ENCODE measurements around the gene ITPR1.
"Not testable (repeated sequence)": the region's sequence is repeated elsewhere in the genome, so short reads cannot be mapped to it uniquely, and the experiment has no call there.

The ITPR1 gene

DNA sequence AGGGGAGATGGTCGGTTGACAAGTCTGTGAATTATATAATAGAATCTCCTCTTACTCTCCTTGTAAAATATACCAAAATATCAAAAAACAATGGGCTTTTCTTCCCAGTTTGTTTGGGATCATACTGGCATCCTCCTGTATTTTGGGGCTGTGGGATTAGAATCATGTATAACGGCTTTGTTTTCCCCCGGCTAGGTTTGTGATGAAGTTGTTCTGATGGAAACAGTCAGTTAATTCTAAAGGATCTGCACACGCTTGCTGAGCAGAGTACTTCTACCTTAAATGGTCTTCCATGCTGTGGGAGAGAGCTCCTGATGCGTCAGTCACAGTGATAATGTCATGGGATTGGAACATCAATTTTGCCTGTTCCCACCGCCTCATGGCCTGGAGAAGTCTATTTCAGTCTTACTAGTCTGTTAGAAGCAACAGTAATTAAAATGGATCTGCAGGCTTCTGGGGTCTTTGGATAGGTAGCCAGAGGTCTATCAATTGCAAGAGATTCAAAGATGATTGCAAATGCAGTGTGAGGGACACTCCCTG is 81.3 kb downstream of the ITPR1 start:
- DNase-seq, result no peak

DNA sequence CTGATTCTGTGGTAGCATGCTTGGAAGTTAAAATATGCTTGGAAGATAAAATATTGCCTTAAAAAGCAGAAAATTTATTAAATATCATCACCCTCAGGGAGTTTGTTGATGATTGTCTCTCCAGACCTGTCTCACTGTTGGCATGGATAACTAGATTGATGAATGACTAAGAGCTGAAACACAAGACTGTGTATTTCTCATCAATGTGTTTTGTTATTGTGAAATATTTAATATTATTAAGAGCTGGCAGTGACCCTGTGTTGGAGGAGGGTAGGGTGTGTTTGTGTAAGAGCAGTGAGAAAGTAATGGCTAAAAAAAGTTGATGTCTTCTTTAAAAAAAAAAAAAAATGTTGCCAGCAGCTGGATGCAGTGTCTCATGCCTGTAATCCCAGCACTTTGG is 82.2 kb downstream of the ITPR1 start:
- no peak for DNase-seq

DNA sequence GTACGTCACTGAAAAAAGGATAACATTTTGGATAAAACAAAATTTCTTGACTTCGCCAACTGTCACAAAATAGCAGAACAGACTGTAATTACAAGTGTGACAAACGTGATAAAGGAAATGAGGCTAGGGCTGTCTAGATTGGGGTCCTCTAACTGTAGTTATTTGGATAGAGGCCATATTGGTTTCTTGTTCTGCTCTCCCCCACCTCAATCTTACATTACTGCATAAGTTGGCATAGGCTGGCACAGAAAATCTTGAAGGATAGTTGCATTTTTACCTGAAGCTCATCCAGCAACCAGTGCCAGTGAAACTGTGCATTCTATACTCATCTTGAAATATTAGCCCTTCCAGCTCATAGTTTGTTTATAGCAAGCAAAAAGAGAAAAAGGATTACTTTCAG is 84.6 kb downstream of the ITPR1 start:
- DNase-seq, result no peak

DNA sequence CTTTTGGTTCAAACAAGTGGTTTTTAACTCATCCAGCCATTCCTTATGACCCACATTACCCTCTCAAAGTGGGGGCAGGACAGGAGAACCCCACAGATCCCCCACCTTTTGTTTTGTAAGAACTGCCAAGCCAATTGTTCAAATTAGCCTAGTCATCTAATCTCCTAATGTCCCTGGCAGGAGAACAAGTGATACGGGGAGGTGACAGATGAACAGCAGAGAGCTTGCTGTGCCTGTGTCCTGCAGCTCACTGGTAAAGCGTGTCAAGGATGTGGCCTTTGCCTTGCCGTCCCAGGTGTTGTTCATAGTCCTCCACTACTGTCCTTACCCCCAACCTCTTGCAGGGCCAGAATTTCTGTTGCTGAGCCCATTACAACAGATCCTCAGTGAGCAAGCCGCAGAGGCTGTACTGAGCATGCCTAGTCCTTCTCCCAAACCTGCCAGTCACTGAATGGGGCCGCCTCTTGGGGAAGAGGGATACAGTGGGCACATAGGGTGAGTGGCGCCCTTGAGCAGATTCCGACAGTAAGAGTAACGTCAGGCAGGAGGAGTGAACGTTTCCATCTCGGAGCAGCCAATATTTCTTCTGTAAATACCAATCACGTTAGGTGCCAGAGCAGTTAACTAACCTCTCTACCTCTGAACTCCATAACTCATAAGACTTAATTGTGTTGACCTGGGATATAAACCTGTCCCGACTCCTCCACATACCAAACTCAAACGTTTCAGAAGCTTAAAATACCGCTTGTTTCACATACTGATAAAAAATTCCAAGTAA is 87.4 kb downstream of the ITPR1 start:
- DNase-seq, result peak; percentile 22

DNA sequence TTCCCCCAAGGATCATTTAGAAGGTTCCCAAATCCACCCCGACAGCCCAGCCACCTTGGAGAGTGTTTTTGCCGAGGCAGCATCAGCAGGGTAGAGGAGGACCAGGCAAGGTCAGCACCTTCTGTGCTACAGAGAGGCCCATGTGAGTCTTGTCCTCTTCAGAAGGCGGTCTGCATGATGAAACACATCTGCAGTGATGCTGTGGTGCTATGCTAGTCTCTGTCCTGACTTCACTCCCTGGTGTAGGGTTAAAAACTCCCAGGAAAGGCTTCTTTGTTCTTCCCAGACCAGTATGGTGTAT is 87.9 kb downstream of the ITPR1 start:
- DNase-seq, result no peak

DNA sequence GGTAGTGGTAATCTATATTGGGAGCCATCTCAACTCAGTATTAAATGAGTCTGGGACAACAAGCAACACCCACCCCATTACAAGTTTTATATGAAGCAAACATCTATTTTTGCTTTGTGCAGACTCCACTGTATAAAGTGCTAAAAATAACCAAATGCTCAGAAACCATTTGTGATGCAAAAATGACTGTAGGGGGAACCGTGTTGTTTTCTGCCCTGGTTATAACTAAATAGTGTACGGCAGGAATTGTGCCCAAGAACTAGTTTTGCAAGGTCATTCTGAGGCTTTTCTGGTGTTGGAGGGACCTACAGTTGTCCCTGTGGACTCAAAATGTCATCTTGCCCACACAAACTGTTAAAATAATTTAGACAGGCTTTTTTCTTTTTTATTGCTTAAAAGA is 88.3 kb downstream of the ITPR1 start:
- no peak for DNase-seq

DNA sequence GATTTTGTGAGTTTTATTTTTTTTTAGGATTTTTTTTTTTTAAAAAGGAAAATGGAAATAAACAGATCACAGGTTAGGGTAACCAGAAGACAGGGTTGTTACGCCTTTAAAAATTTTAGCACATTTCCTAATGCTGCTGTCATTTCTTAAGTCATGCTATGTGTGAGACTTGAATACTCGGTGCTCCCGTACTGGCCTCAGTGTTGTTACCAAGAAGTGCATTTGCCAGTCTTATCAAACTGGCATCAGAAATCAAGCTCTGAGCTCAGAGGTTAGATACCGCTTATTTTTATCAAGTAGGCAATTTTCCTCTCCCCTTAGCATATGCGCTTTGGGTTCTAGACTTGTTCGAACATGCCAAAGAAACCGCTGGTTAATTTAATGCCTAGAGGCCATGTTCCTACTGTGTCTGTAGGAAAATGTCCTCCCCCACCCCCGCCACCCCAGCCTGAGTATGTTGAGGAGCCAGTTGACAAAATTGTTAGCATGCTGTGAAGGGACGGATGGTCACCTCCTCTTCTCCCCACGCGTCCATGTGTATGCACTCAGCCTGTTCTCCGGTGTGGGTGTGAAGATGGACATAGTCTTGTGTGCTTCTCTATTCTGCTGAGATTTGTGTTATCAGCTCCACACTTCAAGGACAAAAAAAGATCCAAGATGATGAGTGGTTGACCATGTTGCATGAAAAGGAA is 88.9 kb downstream of the ITPR1 start:
- no peak for DNase-seq

DNA sequence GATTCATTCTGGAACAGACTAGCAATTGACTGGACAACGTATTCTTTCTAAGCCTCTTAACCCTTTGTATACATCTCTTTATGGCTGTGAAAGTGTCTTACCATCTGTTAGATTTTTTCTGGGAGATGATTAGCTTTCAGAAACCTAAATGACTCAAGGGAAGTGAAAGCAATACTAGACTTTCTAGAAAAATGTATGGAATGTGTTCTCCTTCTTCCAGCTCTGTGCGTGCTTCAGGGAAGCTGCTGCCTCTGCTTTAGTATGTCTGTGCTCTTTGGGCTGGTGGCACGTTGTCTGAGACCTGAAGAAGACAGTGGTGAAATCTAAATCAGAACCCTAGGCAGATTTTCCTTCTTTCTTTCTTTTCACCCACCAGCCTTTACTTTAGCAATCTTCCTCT is 89.5 kb downstream of the ITPR1 start:
- DNase-seq, result no peak

DNA sequence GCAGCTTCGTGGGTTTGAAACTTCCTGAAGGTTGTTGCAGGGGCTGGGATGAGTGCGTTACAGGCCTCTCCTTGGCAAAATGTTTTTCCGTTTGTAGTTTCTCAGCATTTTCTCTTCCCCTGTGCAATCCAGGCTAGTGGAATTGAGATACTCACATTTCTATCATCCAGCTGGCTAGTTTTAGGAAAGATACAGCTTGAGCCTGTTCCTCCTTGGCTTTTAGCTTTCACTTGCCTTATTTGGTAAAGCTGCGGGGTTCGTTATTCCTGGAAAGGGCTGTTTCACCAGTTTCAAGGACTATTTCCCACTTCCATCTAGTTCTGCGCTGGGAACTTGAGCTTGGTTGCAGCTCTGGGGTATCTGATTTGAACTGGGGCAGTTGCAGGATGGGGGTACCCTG is 90.3 kb downstream of the ITPR1 start:
- no peak for DNase-seq

DNA sequence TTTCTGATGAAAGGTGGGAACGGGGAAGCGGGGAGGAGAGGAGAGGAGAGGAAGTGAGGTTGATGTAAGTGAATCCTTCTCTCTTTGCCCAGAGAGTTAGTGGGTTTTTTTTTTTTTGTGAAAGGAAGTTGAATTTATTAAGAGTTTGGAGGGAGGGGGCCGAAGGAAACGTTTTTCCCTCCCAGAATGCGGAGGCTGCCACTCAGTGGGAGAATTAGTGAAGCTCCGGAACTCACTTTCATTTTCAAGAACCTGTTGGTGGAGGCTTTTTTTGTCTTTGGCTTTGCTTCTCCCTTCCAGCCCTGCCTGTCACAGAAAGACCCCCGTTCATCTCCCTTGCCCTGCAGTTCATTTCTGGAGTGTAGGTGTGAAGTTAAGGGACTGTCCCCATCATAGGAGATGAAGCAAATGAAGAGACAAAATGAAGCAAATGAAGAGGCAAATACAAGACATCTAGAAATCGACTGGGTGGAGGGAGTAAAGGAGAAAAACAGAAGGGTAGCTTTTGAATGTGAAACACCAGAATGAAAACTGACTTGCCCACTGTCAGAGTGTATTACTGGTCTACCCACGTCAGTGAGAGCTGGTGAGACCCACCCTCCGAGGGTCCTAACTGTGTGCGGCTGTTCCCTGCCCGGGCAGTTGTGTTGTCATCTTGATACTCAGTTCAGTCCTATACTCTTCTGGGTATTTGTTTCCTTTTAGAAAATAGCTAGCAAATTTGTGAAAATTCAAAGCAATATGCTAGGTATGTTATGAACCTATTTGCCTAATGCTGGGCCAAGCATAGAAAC is 91.5 kb downstream of the ITPR1 start:
- DNase-seq, result no peak

DNA sequence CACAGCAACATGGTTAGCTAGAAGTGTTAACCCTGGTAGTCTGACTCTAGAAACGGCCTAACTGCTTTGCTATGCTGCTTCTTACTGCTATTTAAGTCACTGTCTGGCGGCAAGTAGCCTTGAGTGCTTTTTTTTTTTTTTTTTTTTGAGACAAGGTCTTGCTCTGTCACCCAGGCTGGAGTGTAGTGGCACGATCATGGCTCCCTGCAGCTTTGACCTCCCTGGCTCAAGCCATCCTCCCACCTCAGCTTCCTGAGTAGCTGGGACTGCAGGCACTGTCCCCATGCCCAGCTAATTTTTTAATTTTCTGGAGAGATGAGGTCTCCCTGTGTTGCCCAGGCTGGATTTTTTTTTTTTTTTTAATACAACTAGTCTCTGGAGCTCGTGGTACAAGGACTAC is 93.2 kb downstream of the ITPR1 start:
- DNase-seq, result no peak

DNA sequence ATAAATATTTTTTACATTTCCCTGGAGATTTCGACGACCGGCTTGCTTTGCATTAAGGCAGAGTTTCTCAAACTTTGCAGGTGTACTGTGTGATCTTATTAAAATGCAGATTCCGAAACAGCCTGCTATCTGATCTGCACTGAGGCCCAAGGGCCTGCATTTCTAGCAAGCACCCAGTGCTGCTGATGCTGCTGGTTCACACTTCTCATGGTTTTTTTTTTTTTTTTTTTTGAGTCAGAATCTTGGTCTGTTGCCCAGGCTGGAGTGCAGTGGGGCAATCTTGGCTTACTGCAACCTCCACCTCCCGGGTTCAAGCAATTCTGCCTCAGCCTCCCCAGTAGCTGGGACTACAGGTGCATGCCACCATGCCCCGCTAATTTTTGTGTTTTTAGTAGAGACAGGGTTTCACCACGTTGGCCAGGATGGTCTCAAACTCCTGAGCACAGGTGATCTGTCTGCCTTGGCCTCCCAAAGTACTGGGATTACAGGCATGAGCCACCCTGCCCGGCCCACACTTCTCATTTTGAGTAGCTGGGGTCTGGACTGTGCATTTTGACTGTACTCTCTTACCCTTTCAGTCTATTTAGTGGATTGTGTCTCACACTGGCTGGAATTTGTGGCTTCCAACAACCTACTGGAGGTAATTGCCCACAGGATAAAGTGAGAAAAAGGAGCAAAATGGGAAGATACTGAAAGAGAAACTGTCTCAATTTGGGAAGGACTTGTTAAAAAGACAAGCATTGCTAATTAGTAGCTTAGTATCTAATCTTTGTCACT is 94.1 kb downstream of the ITPR1 start:
- no peak for DNase-seq

DNA sequence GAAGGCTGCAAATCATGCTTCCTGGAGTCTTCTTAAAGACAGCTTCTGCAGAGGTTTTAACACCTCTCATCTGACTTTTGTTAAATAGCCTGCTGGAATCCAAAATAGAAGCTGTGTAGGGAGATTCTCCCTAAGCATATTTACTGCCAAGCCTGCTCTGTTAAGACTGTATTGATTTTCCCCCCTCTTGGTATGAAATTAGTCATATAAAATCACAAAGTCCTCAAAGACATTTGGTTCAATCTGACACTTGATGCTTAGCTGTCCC is 94.6 kb downstream of the ITPR1 start:
- no peak for DNase-seq

DNA sequence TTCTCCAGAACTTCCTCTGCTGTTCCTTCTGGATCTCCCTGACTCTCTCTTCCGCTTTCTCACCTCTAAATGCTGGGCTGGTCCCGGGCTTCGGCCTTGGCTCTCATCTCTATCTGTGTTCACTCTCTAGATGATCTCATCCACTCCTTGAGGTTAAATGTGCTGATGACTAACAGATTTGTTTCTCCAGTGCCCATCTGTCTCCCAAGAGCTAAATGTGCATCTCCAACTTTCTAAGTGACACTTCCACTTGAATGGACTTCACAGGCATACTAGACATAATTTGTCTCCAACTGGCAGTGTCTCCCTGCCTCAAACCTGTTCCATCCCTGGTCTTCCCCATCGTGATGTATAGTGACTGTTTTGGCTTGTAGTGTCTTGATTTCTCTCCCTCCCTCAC is 95.3 kb downstream of the ITPR1 start:
- DNase-seq, result no peak

DNA sequence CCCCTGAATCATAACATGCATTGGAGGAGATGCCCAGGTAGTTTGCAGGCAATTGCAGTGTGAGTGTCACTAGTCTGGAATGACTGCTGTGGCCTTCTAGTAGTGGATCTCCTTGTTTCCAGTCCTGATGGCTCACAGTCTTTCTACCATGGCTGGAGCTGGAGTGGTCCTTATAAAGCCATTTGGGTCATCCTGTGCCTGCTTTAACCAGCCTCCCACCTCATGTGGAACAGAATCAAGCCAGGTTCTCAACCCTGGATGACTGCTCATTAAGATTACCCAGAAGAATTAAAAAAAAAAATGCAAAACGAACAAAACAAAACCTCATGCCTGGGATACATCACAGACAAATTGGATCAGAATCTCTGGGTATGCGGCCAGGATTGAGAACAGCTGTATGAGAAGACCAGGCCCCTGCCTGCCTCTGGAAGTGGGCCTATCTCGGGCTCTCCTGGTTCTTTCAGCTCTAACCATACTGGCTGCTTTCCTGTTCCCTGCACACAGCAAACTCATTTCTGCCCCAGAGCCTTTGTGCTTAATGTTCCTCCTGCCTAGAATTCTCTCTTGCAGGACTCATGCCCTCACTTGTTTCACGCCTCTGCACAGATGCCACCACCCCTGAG is 96.4 kb downstream of the ITPR1 start:
- DNase-seq, result no peak

DNA sequence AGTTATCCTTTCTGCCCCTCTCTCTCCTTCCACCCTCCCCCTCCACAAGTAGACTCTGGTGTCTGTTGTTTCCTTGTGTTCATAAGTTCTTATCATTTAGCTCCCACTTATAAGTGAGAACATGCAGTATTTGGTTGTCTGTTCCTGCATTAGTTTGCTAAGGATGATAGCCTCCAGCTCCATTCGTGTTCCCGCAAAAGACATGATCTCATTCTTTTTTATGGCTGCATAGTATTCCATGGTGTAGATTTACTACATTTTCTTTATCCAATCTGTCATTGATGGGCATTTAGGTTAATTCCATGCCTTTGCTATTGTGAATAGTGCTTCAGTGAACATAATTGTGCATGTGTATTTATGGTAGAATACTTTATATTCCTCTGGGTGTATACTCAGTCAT is 97.7 kb downstream of the ITPR1 start:
- not testable (repeated sequence) for DNase-seq

DNA sequence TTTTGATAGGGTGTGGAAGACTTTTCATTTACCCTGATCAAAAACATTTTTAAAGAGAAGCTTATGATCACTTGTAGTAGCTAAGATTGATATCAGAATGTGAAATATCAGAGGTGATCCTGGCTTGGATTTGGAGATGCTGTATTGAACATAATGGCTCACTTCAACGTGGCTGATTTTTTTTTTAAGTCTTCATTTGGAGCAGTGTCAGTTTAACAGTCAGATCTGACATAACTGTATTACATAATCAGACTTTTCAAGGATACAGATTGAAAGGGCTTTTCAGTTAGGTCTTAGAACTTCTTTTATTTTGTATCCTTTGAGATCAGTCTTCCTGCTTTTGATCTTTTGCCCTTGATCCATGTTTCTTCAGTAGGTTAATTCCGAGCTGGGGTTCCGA is 98.5 kb downstream of the ITPR1 start:
- no peak for DNase-seq

DNA sequence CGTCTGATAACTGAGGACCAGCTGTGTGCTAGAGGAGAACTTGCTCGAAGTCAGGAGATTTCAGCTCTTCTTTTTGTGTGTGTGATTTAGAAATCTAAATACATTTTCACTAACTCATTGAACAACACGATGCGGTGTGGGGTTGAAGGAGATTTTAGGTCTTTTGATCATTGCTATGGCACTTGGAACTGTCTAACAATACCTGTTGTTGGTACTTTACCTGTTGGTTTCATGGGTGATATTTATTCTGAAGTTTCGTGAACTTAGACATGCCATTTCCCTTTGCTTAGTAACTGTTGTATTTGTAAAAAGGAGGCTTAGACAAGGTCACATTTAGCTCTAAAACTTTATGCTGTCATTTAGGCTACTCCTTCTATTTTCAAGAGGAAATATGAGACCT is 99.9 kb downstream of the ITPR1 start:
- DNase-seq, result no peak

DNA sequence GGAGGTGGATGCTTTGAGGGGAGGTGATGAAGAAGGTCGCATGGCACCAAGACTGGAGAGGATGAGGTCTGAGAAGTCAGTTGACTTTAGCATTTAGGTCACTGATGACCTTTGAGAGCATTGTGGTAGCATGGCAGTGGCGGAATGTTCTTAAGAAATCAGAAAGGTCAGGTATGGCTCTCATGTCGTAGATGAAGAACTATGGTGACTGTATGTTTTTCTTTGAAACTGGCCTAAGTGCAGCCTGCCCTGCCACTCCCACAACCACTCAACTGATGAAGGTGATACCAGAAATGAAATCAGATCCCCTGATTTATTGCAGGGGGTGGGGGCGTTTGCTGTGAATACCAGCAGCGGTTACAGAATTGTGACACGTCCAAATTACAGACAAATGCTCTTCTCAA is 102.6 kb downstream of the ITPR1 start:
- no peak for DNase-seq

DNA sequence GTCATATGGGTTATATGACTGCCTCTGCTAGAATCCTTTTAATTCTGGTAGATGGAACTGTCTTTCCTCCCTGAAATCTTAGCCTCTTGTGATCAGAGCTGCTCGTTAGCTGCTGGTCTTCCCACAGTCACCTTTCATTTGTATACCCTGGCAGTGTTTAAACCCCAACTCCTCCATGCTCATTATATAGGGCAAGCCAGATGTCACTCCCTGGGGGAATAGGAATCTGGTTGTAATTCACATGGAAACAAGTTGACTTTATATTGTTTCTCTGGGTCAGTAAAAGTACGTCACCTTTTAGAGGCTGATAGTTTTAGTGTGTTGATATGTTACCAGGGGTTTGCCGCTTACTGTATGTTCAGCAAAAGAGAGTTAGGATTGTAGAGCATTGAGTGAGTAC is 103.5 kb downstream of the ITPR1 start:
- DNase-seq, result no peak

DNA sequence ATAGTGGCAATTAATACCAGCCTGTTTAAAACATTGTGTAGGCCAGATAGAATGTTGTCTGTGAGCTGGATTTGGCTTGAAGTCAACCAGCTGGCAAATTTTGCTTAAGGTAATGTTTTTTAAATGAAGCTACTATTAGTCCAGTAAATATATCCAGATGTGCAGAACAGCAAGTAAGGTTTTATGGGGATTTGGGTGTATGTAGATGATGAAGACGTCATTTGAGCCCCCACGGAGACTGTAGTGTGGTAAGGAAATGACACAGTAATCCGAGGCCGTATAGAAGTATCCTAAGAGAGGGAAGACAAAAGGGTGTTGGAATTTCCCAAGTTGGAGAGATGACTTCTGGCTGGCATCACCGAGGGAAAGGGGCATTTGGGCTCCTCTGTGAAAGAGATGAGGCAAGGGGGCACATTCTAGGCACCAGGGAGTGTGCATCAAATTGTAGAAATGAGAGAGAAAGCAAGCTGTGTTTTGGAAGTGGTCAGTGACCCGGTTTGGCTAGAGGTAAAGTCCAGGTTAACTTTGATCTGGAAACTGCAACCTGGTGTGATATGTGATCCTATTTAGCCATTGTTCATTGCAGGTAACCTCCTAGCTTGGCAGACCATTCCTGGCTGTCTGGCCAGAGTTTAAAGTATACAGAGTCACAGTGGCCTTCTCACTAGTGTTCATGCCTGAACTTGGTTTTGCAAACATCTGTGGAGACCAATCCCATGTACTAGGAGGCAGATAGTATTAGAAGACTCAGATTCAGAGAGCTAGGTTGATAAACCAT is 104.2 kb downstream of the ITPR1 start:
- no peak for DNase-seq

DNA sequence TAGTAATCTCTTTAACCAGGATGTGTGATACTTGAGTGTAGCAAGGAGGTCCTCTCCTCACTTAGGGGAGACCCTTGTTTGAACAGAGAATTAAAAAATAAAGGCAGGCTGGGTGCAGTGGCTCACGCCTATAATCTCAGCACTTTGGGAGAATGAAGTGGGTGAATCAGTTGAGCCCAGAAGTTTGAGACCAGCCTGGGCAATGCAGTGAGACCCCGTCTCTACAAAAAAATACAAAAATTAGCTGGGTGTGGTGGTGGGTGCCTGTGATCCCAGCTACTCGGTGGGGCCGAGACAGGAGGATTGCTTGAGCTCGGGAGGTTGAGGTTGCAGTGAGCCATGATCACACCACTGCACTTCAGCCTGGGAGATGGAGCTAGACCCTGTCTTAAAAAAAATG is 105.1 kb downstream of the ITPR1 start:
- not testable (repeated sequence) for DNase-seq
